Gastrocnemius medialis (tissue), 4 donors: ENCODE data around the gene TNFSF4.

Experiments used
- POLR2A ChIP-seq, 2 donors: fragments of 450-650 bp; IDR thresholded peaks; one replicate each; pipeline ENCODE4 v1.6.1; 2017; ENCODE audit warnings: antibody characterized with exemption in 2 of 2, mild to moderate bottlenecking in 2 of 2, moderate library complexity in 2 of 2
- TF ChIP-seq, protein P1 (sequence below), 5 experiments: fragments of 450-650 bp in 3 of 5; fragments of 200-600 bp in 2 of 5; sonication (generic) in 2 of 5; IDR thresholded peaks in 4 of 5; conservative IDR thresholded peaks in 1 of 5; 1 replicate in 4 of 5; 2 replicates in 1 of 5; pipeline ENCODE4 v1.5.1; 2016 to 2019; ENCODE audit warnings: antibody characterized with exemption in 5 of 5, mild to moderate bottlenecking in 3 of 5, moderate library complexity in 3 of 5

DNA sequence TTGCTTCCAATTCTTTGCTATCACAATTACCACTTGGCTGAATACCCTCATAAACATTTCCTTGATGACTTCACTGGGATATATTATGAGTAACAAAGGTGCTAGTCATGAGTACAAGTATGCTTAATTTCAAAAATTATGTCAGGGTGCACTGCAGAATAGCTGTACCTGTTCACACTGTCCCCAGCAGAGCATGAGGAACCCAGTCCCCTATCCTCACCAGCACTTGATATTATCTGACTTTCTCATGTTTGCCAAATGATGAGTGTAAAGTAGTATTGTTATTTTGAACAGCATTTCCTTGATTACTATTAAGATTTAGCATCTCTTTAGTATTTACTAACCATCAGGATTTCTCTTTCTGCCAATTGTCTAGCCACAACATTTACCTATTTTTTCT is 33.5 kb upstream of the TNFSF4 start:
- TF ChIP-seq, protein P1, sequence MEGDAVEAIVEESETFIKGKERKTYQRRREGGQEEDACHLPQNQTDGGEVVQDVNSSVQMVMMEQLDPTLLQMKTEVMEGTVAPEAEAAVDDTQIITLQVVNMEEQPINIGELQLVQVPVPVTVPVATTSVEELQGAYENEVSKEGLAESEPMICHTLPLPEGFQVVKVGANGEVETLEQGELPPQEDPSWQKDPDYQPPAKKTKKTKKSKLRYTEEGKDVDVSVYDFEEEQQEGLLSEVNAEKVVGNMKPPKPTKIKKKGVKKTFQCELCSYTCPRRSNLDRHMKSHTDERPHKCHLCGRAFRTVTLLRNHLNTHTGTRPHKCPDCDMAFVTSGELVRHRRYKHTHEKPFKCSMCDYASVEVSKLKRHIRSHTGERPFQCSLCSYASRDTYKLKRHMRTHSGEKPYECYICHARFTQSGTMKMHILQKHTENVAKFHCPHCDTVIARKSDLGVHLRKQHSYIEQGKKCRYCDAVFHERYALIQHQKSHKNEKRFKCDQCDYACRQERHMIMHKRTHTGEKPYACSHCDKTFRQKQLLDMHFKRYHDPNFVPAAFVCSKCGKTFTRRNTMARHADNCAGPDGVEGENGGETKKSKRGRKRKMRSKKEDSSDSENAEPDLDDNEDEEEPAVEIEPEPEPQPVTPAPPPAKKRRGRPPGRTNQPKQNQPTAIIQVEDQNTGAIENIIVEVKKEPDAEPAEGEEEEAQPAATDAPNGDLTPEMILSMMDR (IDR thresholded peaks at IDR 0.05 in 4 of 5, conservative IDR thresholded peaks at IDR 0.05 in 1 of 5), result no peak
- TF ChIP-seq POLR2A (IDR thresholded peaks at IDR 0.05), result no peak
